GM21447 (cell line): ENCODE results near the gene CFH.
"Not testable (repeated sequence)": the region's sequence is repeated elsewhere in the genome, so short reads cannot be mapped to it uniquely, and the experiment has no call there.

Experiments
- ATAC-seq: cut with Tn5 transposase; IDR thresholded peaks from one replicate; pipeline ENCODE4 v1.9.1; 2021; ENCODE audit not compliant: unreplicated experiment

The CFH gene

GRCh38 chr1:196743244-196743643 lies 91.4 kb downstream of the CFH start:
- ATAC-seq = peak; percentile 53

- not testable (repeated sequence) for ATAC-seq
Observed at GRCh38 chr1:196765019-196765740, 113.3 kb downstream of the CFH start.

DNA sequence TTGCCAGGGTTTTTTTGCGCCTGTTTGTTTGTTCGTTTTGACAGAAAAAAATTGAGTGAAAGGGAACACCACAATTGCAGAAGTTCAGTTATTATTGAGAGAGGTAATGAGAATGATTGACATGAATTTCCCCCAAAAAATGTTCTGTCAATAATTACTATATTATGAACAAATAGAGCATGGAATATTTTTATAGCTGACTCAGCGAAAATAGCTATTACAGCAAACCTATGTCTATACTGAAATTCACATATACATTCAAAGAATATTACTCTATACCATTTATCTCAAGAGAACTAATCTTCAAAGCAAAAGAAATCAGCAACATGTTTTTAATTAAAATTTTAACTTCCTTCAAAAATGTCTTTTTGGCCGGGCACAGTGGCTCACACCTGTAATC lies 118.0 kb downstream of the CFH start:
- not testable (repeated sequence) for ATAC-seq

GRCh38 chr1:196773713-196774112 lies 121.9 kb downstream of the CFH start:
- no peak for ATAC-seq

DNA sequence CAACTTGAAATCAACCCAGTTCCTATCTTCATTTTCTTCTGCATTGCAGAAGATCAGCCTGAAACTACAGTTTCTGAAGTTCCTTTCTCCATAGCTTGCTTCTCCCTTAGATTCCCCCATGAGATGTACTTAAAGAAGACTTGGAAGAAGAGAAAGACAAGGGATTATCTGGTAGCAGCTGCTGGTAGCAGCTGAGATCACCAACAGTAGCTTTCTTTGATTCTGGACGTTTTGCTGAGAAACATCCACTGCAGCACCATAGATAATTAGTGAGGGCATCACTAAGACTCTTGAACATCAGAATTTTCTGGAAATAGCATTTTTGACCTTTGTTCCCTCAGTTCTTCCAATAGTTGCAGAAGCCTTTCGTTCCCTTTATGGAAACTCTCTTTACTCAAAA lies 122.3 kb downstream of the CFH start:
- ATAC-seq = no peak

DNA sequence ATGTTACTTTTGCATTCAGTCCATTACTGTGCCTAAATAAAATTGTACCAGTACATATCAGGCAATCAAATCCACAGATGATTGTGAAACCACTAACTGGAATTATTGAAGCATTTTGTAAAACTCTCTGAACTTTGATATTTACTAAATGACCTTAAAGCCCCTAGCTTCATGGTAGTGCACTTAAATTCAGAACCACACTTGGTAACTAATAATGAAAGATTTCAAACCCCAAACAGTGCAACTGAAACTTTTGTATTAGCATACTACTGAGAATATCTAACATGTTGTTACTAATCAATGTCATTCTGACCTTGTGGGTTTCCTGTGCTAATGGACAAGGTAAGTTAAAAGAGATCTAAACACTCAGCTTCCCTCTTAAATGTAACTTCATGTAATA lies 122.8 kb downstream of the CFH start, which contains the start of gene CFHR3:
Gene CFHR3, plus strand, starts transcription at position 238 of the 400 bp plus-strand sequence. Its CDS starts 47 bp downstream, at position 285.
- no peak for ATAC-seq

GRCh38 chr1:196777603-196778002 lies 125.8 kb downstream of the CFH start:
- ATAC-seq = no peak

- ATAC-seq = no peak
Observed at GRCh38 chr1:196779093-196779492, 127.2 kb downstream of the CFH start.

DNA sequence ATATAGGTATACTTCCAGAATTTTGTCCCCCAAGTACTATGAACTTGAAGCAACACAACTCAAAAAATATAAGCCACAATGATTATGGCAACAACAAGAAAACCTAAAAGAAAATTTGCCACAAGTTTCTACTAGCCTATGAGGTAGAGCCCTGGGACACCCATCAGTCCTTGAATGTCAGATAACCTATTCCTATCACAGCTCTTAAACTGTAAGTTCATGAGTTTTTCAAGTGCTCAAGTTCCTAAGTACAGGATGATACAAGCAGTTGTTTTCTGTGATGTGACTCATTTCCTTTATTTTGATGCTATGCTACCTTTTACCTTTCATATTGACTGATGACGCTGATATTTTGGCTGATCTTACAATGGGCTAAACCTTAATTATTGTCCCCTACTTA lies 139.4 kb downstream of the CFH start:
- ATAC-seq = not testable (repeated sequence)

DNA sequence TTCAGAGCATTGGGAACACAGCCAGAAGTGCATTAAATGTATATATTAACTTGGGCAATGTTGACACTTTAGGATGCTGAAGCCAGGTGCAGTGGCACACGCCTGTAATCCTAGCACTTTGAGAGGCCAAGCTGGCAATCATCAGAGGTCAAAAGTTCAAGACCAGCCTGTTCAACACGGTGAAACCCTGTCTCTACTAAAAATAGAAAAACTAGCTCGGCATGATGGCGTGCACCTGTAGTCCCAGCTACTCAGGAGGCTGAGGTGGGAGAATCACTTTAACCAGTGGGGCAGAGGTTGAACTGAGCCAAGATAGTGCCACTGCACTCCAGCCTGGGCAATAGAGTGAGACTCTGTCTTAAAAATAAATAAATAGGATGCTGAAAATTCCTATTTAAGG lies 142.3 kb downstream of the CFH start:
- ATAC-seq = not testable (repeated sequence)
